Adrenal gland (tissue), 5 donors: Measurements from ENCODE around the gene PKN1.

ENCODE experiments used
- CTCF ChIP-seq, 6 experiments: fragments of 450-650 bp in 4 of 6; fragments of 200-600 bp in 2 of 6; sonication (generic) in 1 of 6; IDR thresholded peaks; 1 replicate in 5 of 6; 2 replicates in 1 of 6; pipeline versions ENCODE4 v1.5.1 to v1.8.0; 2016 to 2021; ENCODE audit warnings: antibody characterized with exemption in 6 of 6, mild to moderate bottlenecking in 2 of 6, moderate library complexity in 1 of 6
- POLR2A ChIP-seq, 2 donors: fragments of 450-650 bp; IDR thresholded peaks; one replicate each; pipeline ENCODE4 v1.6.1; 2017; ENCODE audit warnings: antibody characterized with exemption in 2 of 2, mild to moderate bottlenecking in 2 of 2, moderate library complexity in 1 of 2
- donor health status: DM: no; HTN: no; CAD: no.

- TF ChIP-seq POLR2A (IDR thresholded peaks at IDR 0.05): no peak
- TF ChIP-seq CTCF (IDR thresholded peaks at IDR 0.05): no peak
Observed at GRCh38 chr19:14492756-14493337, 59.7 kb downstream of the PKN1 start.
